HG02798 (cell line): ENCODE measurements around the gene MRFAP1L1.
A peak's percentile ranks its signal among the peaks of the same experiment; 100 is the strongest.

Source experiments
- ATAC-seq: cut with Tn5 transposase; IDR thresholded peaks from one replicate; pipeline ENCODE4 v1.9.1; 2021; ENCODE audit warnings: mild to moderate bottlenecking; ENCODE audit not compliant: unreplicated experiment, poor library complexity

Gene MRFAP1L1

DNA sequence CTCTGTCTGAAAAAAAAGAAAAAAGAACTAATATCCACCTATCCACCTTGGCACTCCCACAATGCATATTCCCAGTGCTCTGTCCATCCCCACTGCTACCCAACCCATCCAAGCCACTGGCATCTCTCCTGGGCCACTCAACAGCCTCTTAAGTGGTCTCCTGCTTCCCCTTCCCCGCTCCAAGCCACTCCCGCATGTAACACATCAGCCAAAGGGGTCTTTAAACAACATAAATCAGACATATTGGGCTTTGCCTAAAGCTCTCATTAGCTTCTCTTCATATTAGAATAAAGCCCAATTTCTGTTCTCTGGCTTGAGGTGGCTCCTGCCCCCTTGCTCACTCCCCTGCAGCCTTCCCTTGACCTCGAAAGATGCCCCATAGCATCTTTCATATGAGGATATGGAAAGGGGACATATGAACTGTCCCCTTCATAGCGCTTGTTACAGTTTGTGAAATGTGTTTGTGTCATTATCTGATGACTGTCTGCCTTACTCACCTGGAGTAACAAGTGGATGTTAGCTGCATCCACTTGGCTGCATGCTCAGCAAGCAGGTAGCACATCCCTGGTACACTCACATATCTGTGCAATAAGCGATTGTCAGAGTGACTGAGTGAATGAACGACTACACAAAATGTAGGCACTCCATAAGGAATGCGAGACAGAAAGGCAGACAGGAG is 9.4 kb upstream of the MRFAP1L1 start:
- ATAC-seq = no peak

DNA sequence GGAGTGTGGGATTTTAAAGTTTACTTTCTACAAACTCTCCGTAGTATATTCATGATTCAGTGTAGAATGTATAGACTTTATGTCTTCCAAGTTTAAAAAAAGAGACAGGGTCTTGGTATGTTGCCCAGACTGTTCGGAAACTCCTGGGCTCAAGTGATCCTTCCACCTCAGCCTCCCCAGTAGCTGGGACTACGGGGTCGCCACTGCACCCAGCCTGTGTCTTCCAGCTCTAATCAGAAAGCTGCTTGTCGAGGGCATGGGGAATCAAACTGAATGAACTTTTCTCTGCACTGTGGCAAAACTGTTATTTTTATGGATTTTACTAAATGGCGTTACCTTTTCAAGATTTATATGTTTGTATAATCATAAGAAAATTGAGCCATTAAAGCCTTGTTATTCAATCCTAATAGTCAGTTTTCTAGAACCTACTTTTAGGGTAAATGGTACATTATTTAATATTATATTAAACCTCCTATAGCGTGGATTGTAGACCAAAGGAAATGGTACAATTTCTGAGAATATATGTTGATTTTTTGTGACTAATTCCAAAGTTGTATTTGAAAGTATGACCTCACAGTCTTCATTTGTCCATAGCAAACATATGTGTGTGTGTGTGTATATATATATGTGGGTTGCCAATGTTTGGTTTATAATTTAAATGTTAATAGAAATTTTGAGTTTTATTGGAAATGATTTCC is 7.4 kb upstream of the MRFAP1L1 start:
- ATAC-seq = no peak

DNA sequence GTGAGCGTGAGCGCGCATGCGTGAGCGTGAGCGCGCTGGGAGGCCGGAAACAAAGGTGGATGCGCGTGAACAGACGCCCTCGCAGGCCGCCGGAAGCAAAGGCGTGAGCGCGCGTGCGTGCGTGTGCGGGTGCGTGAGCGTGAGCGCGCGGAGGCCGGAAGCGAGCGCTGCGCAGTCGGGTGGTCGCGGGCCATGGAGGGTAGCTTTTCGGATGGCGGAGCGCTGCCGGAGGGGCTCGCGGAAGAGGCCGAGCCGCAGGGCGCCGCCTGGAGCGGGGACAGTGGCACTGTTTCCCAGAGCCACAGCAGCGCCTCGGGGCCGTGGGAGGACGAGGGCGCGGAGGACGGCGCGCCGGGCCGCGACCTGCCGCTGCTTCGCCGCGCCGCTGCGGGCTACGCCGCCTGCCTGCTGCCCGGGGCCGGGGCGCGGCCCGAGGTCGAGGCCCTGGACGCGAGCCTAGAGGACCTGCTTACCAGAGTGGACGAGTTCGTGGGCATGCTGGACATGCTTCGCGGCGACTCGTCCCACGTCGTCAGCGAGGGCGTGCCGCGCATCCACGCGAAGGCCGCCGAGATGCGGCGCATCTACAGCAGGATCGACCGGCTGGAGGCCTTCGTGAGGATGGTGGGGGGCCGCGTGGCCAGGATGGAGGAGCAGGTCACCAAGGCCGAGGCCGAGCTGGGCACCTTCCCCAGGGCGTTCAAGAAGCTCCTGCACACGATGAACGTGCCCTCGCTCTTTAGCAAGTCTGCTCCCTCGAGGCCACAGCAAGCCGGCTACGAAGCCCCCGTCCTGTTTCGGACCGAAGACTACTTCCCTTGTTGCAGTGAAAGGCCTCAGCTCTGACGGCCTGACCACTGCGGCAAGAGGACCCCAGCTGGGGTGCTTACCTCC is 6.6 kb upstream of the MRFAP1L1 start, which contains the start of gene BLOC1S4:
TSS of gene BLOC1S4 (plus strand) at position 157 of the 894 bp plus-strand sequence. CDS start at position 193, 36 bp downstream.
- ATAC-seq = peak; percentile 94

DNA sequence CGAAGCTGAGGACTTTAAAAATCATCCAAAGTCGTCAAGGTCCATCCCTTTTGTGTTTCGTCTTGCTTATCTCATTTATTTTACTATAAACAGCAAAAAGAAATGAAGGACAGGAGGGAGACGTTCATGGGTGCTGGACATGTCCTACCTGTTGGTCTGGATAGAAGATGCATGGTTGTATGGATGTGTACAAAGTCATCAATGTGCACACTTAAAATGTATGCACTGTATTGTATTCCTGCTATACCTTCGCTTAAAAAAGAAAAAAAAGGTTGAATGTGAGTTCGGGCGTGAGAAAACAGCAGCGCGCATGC is 6.0 kb upstream of the MRFAP1L1 start:
- ATAC-seq = no peak

DNA sequence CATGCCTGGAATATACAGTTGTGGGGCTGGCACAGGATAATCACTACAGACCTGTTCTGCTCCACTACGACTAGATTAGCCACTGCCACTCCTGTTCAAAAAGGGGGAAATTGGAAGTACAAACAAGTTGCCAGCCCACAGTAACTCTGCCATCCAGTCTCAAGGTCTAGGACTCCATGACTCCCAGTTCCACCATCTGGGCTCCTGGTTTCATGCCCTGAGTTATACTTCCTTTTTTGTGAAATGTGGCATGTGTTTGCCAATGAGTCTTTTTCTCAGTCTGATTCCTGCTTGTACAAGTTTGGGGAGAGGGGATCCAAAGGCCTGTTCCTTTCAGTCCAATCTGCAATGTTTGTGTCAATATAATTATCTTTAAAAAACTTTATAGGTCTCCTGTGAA is 5.3 kb upstream of the MRFAP1L1 start:
- no peak for ATAC-seq

DNA sequence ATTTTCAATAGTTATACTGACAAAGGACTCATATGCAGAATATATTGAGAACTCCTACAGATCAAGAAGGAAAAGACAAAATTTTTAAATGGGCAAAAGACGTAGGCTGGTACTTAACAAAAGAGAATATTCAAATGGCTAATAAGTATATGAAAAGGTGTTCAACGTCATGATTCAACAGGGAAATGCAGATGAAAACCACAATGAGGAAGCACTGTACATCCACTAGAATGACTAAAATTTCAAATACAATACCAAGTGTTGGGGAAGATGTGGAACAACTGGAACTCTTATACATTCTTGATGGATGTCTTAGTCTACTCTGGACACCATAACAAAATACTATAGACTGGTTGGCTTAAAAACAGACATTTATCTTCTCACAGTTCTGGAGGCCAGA is 1.3 kb upstream of the MRFAP1L1 start:
- ATAC-seq = no peak

DNA sequence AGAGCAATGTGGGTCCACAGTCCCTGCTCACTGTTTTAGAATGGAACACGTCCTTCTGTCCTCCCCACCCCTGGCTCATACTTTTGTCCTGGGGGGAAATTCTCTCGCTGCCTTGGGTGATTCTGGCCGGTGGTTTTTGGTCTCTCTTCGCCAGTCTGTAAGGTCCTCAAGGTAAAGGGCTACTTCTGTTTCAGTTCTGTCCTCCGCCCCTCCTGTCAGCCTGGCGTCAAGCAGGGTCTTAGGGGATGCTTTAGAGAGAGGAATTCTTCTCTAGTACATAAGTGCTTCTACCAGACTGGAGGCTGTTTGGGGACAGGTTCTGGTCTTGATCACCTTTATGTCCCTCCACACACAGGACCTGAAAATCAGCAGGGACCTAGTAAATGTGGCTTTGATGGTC is 617 bp upstream of the MRFAP1L1 start:
- no peak for ATAC-seq

DNA sequence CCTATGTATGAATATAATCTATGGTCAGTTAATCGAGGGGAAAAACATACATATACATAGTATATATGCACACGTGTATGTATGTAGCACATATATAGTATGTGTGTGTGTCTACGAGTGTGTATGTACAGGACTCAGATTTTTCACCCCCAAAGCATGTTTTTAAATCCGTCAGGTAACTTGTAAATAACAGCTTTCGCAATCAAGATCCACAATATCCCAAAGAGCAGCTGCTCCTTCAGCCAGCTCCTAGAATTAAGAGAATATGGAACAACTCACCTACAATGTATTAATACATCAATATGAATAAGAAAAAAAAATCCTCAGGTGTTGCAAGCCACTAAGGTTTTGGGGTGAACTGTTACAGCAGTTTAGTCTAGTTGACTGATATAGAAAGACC is 3.5 kb downstream of the MRFAP1L1 start:
- ATAC-seq = no peak

DNA sequence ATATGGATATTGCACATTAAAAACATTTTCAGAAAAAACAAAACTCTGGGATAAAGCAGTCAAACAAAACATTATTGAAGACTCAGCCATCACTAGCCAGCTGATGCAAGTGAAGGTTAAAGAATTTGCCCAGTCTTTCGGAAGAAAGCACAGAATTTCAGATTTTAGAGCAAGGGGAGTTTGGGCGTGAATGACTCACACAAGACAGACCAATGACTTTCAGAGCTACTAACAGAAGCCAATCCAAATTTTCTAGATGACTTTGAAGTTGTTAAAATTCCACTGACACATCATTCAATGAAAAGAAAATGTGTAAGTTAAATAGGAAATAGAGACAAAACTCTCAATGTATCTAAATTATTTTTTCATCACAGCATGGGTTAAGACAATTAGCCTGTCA is 4.0 kb downstream of the MRFAP1L1 start:
- no peak for ATAC-seq

DNA sequence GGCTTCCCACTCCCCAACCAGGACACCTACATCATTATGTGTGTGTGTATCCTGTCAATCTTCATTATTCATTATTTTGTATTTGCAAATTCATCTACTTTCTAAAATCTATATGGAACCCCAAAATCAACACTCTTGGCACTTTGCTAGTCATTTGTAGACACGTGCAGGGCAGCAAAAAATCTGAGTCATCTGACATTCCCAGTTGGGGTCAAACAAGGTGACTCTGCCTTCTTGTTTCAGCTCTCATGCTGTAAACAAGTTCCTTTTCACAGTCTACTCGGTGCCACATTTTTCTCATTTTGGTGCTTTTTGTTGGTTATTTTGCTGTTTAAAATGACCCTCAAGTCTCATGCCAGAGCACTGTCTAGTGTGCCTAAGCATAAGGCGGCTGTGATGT is 5.9 kb downstream of the MRFAP1L1 start:
- ATAC-seq = no peak

DNA sequence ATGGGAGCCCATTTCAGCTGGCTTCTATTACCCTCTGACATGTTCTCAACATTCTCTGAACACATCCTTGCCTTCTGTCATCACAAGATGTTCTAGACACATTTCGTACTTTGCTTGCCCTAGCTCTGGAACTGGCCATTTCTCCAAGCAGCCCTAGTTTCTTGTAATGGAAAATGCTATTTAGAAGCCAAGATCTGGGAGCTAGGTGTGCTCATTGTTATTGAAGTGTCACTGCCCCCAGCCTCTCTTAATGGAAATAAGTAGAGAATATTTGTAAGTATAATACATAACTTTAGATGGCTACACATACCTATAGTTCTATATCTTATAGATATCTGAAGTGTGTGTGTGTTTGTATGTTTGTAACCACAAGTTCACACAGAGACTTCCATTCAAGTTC is 6.9 kb downstream of the MRFAP1L1 start:
- ATAC-seq = no peak

DNA sequence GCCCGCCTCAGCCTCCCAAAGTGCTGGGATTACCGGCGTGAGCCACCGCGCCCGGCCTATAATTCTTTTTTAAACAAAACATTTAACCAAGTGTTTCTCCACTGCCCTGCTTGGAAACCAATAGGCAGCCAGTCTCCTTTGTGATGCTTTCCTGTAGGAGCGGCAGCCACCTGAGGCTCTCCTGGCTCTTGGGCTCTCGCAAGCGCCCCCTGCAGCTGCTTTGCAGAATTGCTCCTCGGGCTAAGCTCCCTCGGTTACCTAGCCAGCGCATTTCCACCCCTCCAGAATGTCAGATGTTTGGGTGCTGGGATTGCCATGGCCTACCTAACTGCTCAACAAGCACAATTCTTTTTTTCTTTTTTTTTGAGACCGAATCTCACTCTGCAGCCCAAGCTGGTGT is 8.3 kb downstream of the MRFAP1L1 start:
- ATAC-seq = no peak

DNA sequence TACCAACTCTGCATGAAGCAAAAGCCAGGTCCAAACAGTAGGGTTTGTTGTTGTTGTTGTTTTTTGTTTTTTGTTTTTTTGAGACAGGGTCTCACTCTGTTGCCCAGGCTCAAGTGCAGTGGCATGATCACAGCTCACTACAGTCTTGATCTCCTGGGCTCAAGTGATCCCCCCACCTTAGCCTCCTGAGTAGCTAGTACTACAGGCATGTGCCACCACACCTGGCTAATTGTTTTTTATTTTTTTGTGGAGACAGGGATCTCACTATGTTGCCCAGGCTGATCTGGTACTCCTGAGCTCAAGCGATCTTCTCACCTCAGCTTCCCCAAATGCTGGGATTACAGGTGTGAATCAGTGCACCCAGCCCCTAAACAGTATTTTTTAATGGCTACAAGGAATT is 9.8 kb downstream of the MRFAP1L1 start:
- no peak for ATAC-seq

DNA sequence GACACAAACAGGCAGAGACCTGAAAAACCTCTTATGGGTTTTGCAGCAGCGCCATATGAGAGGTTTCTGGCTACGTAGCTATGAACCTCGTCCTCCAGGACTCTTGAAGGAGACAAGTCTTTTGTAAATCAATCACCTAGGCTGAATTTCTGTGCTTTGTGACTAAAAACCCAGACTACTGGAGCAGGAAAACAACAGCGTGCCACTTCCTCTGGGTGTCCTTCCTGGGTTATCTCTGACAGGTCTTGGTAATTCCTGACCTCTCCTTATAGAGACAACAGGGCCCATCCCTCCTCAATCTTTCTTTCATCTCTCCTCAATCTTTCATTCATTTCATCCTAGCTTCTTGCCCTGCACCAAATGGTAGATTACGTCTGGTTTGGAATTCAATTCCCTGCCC is 10.3 kb downstream of the MRFAP1L1 start:
- ATAC-seq = no peak

DNA sequence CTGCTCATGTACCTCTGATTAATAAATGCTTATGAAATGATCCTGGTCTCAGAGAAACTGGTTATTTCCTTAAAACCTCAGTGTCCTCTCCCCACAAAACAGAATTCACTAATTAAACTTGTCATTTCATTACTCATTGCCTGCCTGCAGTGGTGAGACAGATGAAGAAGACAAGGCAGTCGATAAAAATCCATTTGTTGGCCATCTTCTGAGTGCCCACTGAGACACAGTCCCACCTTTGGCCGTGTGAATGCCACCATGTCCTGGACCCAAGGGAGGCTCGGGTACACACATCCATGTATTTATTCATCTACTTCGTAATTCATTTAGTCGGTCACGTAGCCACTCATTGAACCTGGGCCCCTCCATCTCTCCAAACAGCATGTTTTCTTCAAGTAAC is 12.5 kb downstream of the MRFAP1L1 start:
- no peak for ATAC-seq

DNA sequence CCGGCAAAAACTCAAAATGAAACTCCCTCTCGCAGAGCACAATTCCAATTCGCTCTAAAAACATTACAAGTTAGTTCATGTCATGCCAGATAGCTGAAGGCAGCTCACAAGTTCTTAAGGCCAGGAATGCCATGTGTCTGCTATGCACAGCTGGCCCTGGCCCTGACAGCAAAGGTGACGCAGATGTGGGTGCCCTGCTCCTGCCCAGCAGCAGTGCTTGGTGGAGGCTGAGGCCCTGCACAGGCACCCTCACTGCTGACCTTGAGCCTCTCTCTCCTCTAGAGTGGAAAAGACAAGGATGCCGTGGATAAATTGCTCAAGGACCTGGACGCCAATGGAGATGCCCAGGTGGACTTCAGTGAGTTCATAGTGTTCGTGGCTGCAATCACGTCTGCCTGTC is 13.1 kb downstream of the MRFAP1L1 start:
- no peak for ATAC-seq

DNA sequence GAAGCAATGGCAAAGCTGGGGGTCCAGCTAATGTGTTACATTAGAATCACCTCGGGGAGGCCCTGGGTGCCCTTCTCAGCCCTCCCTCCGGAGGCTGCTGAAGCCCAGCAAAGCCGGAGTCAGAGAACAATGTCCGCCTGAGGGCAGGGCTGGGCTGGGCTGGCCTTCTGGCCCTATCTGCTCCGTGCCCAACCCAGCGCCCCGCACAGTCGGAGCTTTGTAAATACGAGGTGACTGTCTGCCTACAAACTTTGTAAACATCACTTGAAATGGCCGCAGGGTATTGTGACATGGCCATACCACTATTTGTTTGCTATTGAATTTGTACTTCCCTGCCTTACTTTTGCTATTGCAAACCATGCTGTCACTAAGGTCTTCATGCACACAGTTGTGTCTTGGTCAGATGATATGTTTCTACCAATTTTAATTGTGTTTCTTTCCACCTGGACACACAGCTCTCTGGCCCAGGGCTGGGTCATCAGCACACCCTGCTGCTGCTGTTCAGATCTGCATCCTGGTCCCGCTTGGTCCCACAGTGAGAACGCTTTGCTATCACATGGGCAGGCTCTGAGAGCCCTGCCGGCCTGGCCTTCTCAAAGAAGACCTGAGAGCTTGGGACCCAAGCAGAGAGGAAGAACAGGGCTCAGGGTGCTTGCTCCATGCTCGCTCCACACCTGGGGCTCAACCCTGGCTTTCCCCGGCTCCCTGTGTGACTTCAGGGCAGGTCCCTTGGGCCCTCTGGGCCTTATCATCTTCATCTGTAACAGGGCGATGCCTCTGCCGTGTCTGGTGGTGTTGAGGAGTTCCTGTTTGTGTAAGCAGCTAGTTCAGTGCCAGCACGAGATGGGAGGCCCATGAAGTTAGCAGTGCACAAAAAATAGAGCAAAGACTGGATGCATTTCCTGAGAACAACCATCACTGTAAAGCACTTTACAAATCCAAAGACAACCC is 13.7 kb downstream of the MRFAP1L1 start:
- ATAC-seq = no peak

DNA sequence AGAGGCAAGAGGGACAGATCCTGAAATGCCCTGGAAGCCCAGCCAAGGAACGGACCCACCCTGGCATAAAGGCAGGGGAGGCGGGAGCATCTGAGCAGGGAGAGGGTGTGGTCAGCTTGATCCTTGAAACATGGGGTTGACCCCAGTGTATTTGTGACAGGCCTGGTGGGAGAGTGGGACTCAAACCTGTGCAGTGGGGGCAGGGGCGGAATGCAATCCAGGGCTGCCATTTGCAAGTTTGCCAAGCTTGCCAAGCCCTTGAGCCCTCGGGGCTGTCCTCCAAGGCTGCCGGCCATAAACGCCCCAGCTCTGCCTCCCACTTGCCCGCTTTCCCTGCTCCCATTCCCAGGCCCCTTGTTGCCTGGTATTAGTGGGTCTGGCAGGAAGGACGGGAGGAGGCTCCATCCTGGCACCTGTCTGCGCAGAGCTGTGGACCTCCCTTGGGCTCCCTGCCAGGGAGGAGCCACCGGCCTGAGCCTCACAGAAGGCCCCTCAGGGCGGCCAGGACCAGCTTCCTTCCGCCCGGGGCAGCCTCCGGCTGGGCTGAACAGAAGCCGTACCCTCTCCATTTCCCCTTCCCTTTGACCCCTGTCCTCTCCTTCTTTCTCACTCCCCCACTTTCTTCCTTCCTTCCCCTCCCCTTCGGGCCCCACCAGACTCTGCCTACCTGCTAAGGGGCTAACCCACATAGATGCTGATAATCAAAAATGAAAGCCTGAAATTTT is 15.3 kb downstream of the MRFAP1L1 start:
- ATAC-seq = no peak
